Measurements from ENCODE around the gene PLCB4.

PLCB4 gene

GRCh38 chr20:9422321-9423057, 353.6 kb downstream of the PLCB4 start:
- DNase-seq (ENCODE audit: low read depth in 1 of 2, low spot score in 1 of 2), result no peak

- DNase-seq (ENCODE audit: low read depth in 1 of 2, low spot score in 1 of 2), result no peak
These were observed 355.7 kb downstream of the PLCB4 start for GRCh38 chr20:9424551-9424950.

- no peak for DNase-seq (ENCODE audit: low read depth in 1 of 2, low spot score in 1 of 2)
These were observed 358.8 kb downstream of the PLCB4 start for GRCh38 chr20:9427430-9428291.

- no peak for DNase-seq (ENCODE audit: low read depth in 1 of 2, low spot score in 1 of 2)
These were observed 359.4 kb downstream of the PLCB4 start for GRCh38 chr20:9428292-9428607.

- no peak for DNase-seq (ENCODE audit: low read depth in 1 of 2, low spot score in 1 of 2)
These were observed 370.9 kb downstream of the PLCB4 start for GRCh38 chr20:9439806-9440205.

GRCh38 chr20:9440892-9441291, 372.0 kb downstream of the PLCB4 start:
- DNase-seq (ENCODE audit: low read depth in 1 of 2, low spot score in 1 of 2), result no peak

- no peak for DNase-seq (ENCODE audit: low read depth in 1 of 2, low spot score in 1 of 2)
These were observed 373.1 kb downstream of the PLCB4 start for GRCh38 chr20:9441948-9442347.

GRCh38 chr20:9442858-9443257, 374.0 kb downstream of the PLCB4 start:
- no peak for DNase-seq (ENCODE audit: low read depth in 1 of 2, low spot score in 1 of 2)

GRCh38 chr20:9444921-9445320, 376.0 kb downstream of the PLCB4 start:
- DNase-seq (ENCODE audit: low read depth in 1 of 2, low spot score in 1 of 2), result no peak

- DNase-seq (ENCODE audit: low read depth in 1 of 2, low spot score in 1 of 2), result no peak
These were observed 378.3 kb downstream of the PLCB4 start for GRCh38 chr20:9447182-9447581.

- DNase-seq (ENCODE audit: low read depth in 1 of 2, low spot score in 1 of 2), result no peak
These were observed 384.3 kb downstream of the PLCB4 start for GRCh38 chr20:9453201-9453600.

- no peak for DNase-seq (ENCODE audit: low read depth in 1 of 2, low spot score in 1 of 2)
These were observed 385.9 kb downstream of the PLCB4 start for GRCh38 chr20:9454791-9455190.

GRCh38 chr20:9457136-9457535, 388.2 kb downstream of the PLCB4 start:
- no peak for DNase-seq (ENCODE audit: low read depth in 1 of 2, low spot score in 1 of 2)

- no peak for DNase-seq (ENCODE audit: low read depth in 1 of 2, low spot score in 1 of 2)
These were observed 389.4 kb downstream of the PLCB4 start for GRCh38 chr20:9458138-9458796.

- DNase-seq (ENCODE audit: low read depth in 1 of 2, low spot score in 1 of 2), result no peak
These were observed 391.6 kb downstream of the PLCB4 start for GRCh38 chr20:9460518-9460917.

- DNase-seq (ENCODE audit: low read depth in 1 of 2, low spot score in 1 of 2), result no peak
These were observed 399.1 kb downstream of the PLCB4 start for GRCh38 chr20:9467995-9468394.

- DNase-seq (ENCODE audit: low read depth in 1 of 2, low spot score in 1 of 2), result no peak
These were observed 406.0 kb downstream of the PLCB4 start for GRCh38 chr20:9474835-9475415.

- DNase-seq (ENCODE audit: low read depth in 1 of 2, low spot score in 1 of 2), result no peak
These were observed 406.6 kb downstream of the PLCB4 start for GRCh38 chr20:9475456-9475855.

- DNase-seq (ENCODE audit: low read depth in 1 of 2, low spot score in 1 of 2), result no peak
These were observed 407.3 kb downstream of the PLCB4 start for GRCh38 chr20:9476174-9476573.

- no peak for DNase-seq (ENCODE audit: low read depth in 1 of 2, low spot score in 1 of 2)
These were observed 407.8 kb downstream of the PLCB4 start for GRCh38 chr20:9476637-9477036.

GRCh38 chr20:9478771-9479170, 409.9 kb downstream of the PLCB4 start:
- no peak for DNase-seq (ENCODE audit: low read depth in 1 of 2, low spot score in 1 of 2)

GRCh38 chr20:9480066-9480465, 411.2 kb downstream of the PLCB4 start:
- no peak for DNase-seq (ENCODE audit: low read depth in 1 of 2, low spot score in 1 of 2)

All from activated CD4-positive, alpha-beta T cell treated with anti-CD3 and anti-CD28 coated beads, Interleukin-2, amount 50 U/mL, for 24 hours (primary cell).